Measurements from ENCODE around the gene SYCP2L.

Gene SYCP2L

DNA sequence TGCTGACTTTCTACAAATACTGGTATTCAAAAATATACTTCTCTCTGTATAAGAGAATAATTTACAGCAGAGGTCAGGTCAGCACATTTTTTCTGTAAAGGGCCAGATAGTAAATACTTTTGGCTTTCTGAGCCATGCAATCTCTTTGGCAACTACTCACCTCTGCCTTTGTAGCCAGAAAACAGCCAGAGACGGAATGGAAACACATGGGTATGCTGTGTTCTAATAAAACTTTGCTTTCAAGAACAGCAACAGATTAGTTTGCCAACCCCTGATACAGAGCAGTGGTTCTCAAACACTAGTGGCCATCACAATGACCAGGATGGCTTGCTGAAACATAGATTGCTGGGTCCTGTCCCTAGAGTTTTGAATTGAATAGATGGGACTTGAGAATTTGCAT lies 46.3 kb downstream of the SYCP2L start:
- Histone ChIP-seq H3K4me3 (ENCODE audit: low read length) (no peak overlapping the region), H3K27ac (ENCODE audit: low read depth, low read length) (no peak overlapping the region), H3F3A (ENCODE audit: control insufficient read depth, insufficient read depth) (no peaks in the 10 kb centered on the region), H3K27me3 (ENCODE audit: control insufficient read depth, low read length) (peaks cover 2% of the 10 kb centered on the region), H3K79me2 (ENCODE audit: control insufficient read depth, low read length) (no peaks in the 10 kb centered on the region), H3K9me3 (ENCODE audit: control insufficient read depth, insufficient read depth, low read length) (no peaks in the 10 kb centered on the region), H3K4me1 (ENCODE audit: control insufficient read depth, low read length) (no peaks in the 10 kb centered on the region), H4K20me1 (ENCODE audit: control insufficient read depth, insufficient read depth, low read depth, low read length) (no peaks in the 10 kb centered on the region), H3K4me2 (ENCODE audit: low read length) (no peak overlapping the region), H3K36me3 (ENCODE audit: control insufficient read depth, low read length) (no peaks in the 10 kb centered on the region), H3K9me2 (replicated peaks; ENCODE audit: control insufficient read depth, low read length) (no peaks in the 10 kb centered on the region)
- TF ChIP-seq EZH2phosphoT487 (IDR thresholded peaks at IDR 0.05; ENCODE audit: borderline replicate concordance, low read length) = no peak
- TF ChIP-seq, protein P1, sequence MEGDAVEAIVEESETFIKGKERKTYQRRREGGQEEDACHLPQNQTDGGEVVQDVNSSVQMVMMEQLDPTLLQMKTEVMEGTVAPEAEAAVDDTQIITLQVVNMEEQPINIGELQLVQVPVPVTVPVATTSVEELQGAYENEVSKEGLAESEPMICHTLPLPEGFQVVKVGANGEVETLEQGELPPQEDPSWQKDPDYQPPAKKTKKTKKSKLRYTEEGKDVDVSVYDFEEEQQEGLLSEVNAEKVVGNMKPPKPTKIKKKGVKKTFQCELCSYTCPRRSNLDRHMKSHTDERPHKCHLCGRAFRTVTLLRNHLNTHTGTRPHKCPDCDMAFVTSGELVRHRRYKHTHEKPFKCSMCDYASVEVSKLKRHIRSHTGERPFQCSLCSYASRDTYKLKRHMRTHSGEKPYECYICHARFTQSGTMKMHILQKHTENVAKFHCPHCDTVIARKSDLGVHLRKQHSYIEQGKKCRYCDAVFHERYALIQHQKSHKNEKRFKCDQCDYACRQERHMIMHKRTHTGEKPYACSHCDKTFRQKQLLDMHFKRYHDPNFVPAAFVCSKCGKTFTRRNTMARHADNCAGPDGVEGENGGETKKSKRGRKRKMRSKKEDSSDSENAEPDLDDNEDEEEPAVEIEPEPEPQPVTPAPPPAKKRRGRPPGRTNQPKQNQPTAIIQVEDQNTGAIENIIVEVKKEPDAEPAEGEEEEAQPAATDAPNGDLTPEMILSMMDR (IDR thresholded peaks at IDR 0.05; ENCODE audit: low read depth, low read length, poor library complexity, severe bottlenecking) = no peak

DNA sequence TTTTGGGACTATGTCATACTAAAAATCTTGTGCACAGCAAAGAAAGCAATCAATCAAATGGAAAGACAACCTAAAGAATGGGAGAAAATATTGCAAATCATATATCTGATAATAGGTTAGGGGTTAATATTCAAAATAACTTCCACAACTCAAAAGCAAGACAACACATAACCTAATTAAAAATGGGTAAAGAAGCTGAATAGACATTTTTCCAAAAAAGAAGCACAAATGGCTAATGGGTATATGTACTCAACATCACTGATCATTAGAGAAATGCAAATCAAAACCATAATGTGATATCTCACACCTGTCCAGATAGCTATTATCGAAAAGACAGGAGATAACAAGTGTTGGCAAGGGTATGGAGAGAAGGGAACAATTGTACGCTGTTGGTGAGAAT lies 53.0 kb downstream of the SYCP2L start:
- H3K27ac ChIP-seq (ENCODE audit: low read depth, low read length) = no peak overlapping the region
- H3F3A ChIP-seq (ENCODE audit: control insufficient read depth, insufficient read depth) = no peaks in the 10 kb centered on the region
- TF ChIP-seq, protein P1 (IDR thresholded peaks at IDR 0.05; ENCODE audit: low read depth, low read length, poor library complexity, severe bottlenecking) = no peak
- TF ChIP-seq EZH2phosphoT487 (IDR thresholded peaks at IDR 0.05; ENCODE audit: borderline replicate concordance, low read length) = no peak
- H3K9me2 ChIP-seq (replicated peaks; ENCODE audit: control insufficient read depth, low read length) = no peaks in the 10 kb centered on the region
- H3K36me3 ChIP-seq (ENCODE audit: control insufficient read depth, low read length) = no peaks in the 10 kb centered on the region
- H3K4me1 ChIP-seq (ENCODE audit: control insufficient read depth, low read length) = no peaks in the 10 kb centered on the region
- H3K9me3 ChIP-seq (ENCODE audit: control insufficient read depth, insufficient read depth, low read length) = no peaks in the 10 kb centered on the region
- no peaks in the 10 kb centered on the region for H4K20me1 ChIP-seq (ENCODE audit: control insufficient read depth, insufficient read depth, low read depth, low read length)
- no peak overlapping the region for H3K4me2 ChIP-seq (ENCODE audit: low read length)
- peaks cover 2% of the 10 kb centered on the region for H3K27me3 ChIP-seq (ENCODE audit: control insufficient read depth, low read length)
- no peaks in the 10 kb centered on the region for H3K79me2 ChIP-seq (ENCODE audit: control insufficient read depth, low read length)
- no peak overlapping the region for H3K4me3 ChIP-seq (ENCODE audit: low read length)

DNA sequence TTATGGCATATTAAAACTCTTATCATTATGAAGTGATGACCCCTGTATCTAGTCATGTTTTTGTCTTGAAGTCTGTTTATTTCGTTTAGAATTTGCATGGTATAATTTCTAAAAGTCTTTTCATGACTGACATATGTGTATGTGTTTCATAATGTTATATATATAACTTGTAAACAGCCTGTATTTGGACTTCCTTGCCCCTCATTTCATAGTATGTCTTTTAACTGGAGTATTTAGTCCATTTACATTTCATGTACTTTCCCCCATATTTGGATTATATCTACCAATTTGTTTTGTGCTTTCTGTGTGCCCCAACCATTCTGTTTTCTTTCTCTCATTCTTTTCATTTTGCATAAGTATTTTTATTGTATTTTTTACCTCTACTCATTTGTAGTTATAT lies 59.0 kb downstream of the SYCP2L start:
- peaks cover 9% of the 10 kb centered on the region for H3K27me3 ChIP-seq (ENCODE audit: control insufficient read depth, low read length)
- no peaks in the 10 kb centered on the region for H3K9me2 ChIP-seq (replicated peaks; ENCODE audit: control insufficient read depth, low read length)

More for the DNA sequence above, 59.0 kb downstream of the SYCP2L start:
- Histone ChIP-seq H3K4me2 (ENCODE audit: low read length) (no peak overlapping the region), H3K27ac (ENCODE audit: low read depth, low read length) (no peak overlapping the region), H3K4me1 (ENCODE audit: control insufficient read depth, low read length) (no peaks in the 10 kb centered on the region), H4K20me1 (ENCODE audit: control insufficient read depth, insufficient read depth, low read depth, low read length) (no peaks in the 10 kb centered on the region), H3F3A (ENCODE audit: control insufficient read depth, insufficient read depth) (no peaks in the 10 kb centered on the region), H3K79me2 (ENCODE audit: control insufficient read depth, low read length) (no peaks in the 10 kb centered on the region), H3K36me3 (ENCODE audit: control insufficient read depth, low read length) (no peaks in the 10 kb centered on the region), H3K4me3 (ENCODE audit: low read length) (no peak overlapping the region), H3K9me3 (ENCODE audit: control insufficient read depth, insufficient read depth, low read length) (no peaks in the 10 kb centered on the region)
- TF ChIP-seq EZH2phosphoT487 (IDR thresholded peaks at IDR 0.05; ENCODE audit: borderline replicate concordance, low read length) = no peak
- TF ChIP-seq, protein P1 (IDR thresholded peaks at IDR 0.05; ENCODE audit: low read depth, low read length, poor library complexity, severe bottlenecking) = no peak
